Sigmoid colon (tissue), 7 donors: Measurements from ENCODE around the gene SLC8A1. TPM values are rescaled to one million over a fixed set of nuclear protein-coding genes. Genes with fewer than 3 reads are reported as not detected.

Source experiments
- DNase-seq: peaks from one replicate; pipeline ENCODE4 v3.0.0-alpha.2; 2019
- H3K27ac ChIP-seq, 4 donors: fragments of 200-600 bp; sonication (generic); one replicate each; pipeline ENCODE4 v1.5.1; 2016 to 2019; ENCODE audit warnings: mild to moderate bottlenecking in 1 of 4
- H3K27me3 ChIP-seq, 3 donors: fragments of 200-600 bp; sonication (generic); one replicate each; pipeline ENCODE4 v1.5.1; 2019; ENCODE audit warnings: mild to moderate bottlenecking in 1 of 3
- H3K36me3 ChIP-seq, 4 donors: fragments of 200-600 bp; sonication (generic); one replicate each; pipeline ENCODE4 v1.5.1; 2016 to 2019
- H3K4me1 ChIP-seq, 4 donors: fragments of 200-600 bp; sonication (generic); one replicate each; pipeline ENCODE4 v1.5.1; 2017 to 2019
- H3K4me3 ChIP-seq, 4 donors: fragments of 200-600 bp; sonication (generic); one replicate each; pipeline ENCODE4 v1.5.1; 2017 to 2019; ENCODE audit warnings: mild to moderate bottlenecking in 2 of 4, moderate library complexity in 1 of 4
- H3K9me3 ChIP-seq, 4 donors: fragments of 200-600 bp in 3 of 4; sonication (generic) in 3 of 4; one replicate each; pipeline versions ENCODE4 v1.5.1 to v1.6.1; 2013 to 2019
- EP300 ChIP-seq, 4 donors: sonication (generic); formaldehyde crosslinking; IDR thresholded peaks; one replicate each; pipeline ENCODE4 v1.6.1; 2017; ENCODE audit warnings: antibody characterized with exemption in 4 of 4
- POLR2A ChIP-seq, 2 donors: fragments of 450-650 bp; IDR thresholded peaks; one replicate each; pipeline ENCODE4 v1.6.1; 2016; ENCODE audit warnings: antibody characterized with exemption in 2 of 2, mild to moderate bottlenecking in 2 of 2, moderate library complexity in 2 of 2
- POLR2AphosphoS5 ChIP-seq, 4 donors: sonication (generic); formaldehyde crosslinking; IDR thresholded peaks; one replicate each; pipeline ENCODE4 v1.6.1; 2017; ENCODE audit warnings: antibody characterized with exemption in 4 of 4
- WGBS, 2 donors: extraction: QIAGEN DNeasy Blood & Tissue Kit; methylation state at CpG; one replicate each; pipeline ENCODE4 v1.1.7; 2013; 5-methylcytosine and 5-hydroxymethylcytosine counted together
- intact Hi-C: fragments of 100-400 bp; cut with DNase I; formaldehyde crosslinking; loops from one replicate; pipeline ENCODE4 v1.15.1; 2023
- polyA plus RNA-seq, 3 donors: library from polyadenylated mRNA; stranded (reverse); fragments of 200-250 nt; gene quantifications; one replicate each; pipeline ENCODE4 v1.2.3, GENCODE V29; 2013
- total RNA-seq, 4 donors: library from RNA; depleted of rRNA; stranded (reverse); fragments of >200 nt; gene quantifications; one replicate each; pipeline ENCODE4 v1.1.0, GENCODE V29; 2016
- TF ChIP-seq, protein P1 (sequence below), 4 experiments: fragments of 450-650 bp in 3 of 4; fragments of 200-600 bp in 1 of 4; IDR thresholded peaks; one replicate each; pipeline ENCODE4 v1.5.1; 2016 to 2019; ENCODE audit warnings: antibody characterized with exemption in 4 of 4, mild to moderate bottlenecking in 3 of 4, moderate library complexity in 2 of 4
- donor health status: healthy with polysubstance abuse.
- donor health status: Bipolar disorder and iron deficiency.
- donor health status: healthy.

The SLC8A1 gene
- total and polyA plus RNA-seq, 7 donors: 0.60 to 337 (median 229) TPM

- H3K36me3 ChIP-seq: no peaks in the 10 kb centered on the region
- H3K27ac ChIP-seq: peak overlapping the region in 2 of 4 donors; percentile 26 to 35
- no peak overlapping the region for H3K4me3 ChIP-seq
- H3K27me3 ChIP-seq: no peaks in the 10 kb centered on the region
- TF ChIP-seq EP300 (IDR thresholded peaks at IDR 0.05) (no peak), POLR2A (IDR thresholded peaks at IDR 0.05) (no peak), POLR2AphosphoS5 (IDR thresholded peaks at IDR 0.05) (no peak)
- TF ChIP-seq, protein P1, sequence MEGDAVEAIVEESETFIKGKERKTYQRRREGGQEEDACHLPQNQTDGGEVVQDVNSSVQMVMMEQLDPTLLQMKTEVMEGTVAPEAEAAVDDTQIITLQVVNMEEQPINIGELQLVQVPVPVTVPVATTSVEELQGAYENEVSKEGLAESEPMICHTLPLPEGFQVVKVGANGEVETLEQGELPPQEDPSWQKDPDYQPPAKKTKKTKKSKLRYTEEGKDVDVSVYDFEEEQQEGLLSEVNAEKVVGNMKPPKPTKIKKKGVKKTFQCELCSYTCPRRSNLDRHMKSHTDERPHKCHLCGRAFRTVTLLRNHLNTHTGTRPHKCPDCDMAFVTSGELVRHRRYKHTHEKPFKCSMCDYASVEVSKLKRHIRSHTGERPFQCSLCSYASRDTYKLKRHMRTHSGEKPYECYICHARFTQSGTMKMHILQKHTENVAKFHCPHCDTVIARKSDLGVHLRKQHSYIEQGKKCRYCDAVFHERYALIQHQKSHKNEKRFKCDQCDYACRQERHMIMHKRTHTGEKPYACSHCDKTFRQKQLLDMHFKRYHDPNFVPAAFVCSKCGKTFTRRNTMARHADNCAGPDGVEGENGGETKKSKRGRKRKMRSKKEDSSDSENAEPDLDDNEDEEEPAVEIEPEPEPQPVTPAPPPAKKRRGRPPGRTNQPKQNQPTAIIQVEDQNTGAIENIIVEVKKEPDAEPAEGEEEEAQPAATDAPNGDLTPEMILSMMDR (IDR thresholded peaks at IDR 0.05): no peak
- peaks cover 0 to 52% (median 40%) of the 10 kb centered on the region in 4 donors for H3K4me1 ChIP-seq
- no peak for DNase-seq
- H3K9me3 ChIP-seq: no peaks in the 10 kb centered on the region
- intact Hi-C loops: no loop called here
Observed at GRCh38 chr2:40199771-40200170, 252.1 kb downstream of the SLC8A1 start.

GRCh38 chr2:40197121-40197520, 254.8 kb downstream of the SLC8A1 start:
- Histone ChIP-seq H3K4me3 (no peak overlapping the region), H3K36me3 (no peaks in the 10 kb centered on the region), H3K27ac (no peak overlapping the region), H3K4me1 (peaks cover 0 to 28% (median 19%) of the 10 kb centered on the region in 4 donors), H3K27me3 (no peaks in the 10 kb centered on the region), H3K9me3 (no peaks in the 10 kb centered on the region)
- no peak for DNase-seq
- TF ChIP-seq POLR2AphosphoS5 (IDR thresholded peaks at IDR 0.05) (no peak), EP300 (IDR thresholded peaks at IDR 0.05) (no peak), POLR2A (IDR thresholded peaks at IDR 0.05) (no peak)
- TF ChIP-seq, protein P1 (IDR thresholded peaks at IDR 0.05): no peak
- WGBS, 2 donors: 59 to 65% methylated on average over 5 of the region's 5 CpGs
- intact Hi-C loops: no loop called here

DNA sequence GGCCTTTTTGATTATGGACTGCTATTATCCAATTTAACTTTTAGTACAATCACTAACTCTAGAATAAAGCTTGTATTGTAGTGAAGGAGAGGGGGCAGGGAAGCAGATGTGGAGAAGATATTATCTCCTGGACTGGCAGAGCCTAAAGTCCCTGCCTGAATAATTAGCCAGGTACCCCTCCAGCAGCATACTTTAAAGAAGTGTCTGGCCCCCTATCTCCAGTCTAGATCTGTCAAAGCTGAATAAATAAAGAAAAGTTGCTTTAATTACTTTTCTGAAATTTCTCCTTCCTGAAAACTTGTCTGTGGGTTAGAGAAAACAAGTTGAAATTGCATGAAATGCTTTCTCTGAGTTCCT, 258.2 kb downstream of the SLC8A1 start:
- no peak for DNase-seq
- Histone ChIP-seq H3K36me3 (no peaks in the 10 kb centered on the region), H3K4me1 (peaks cover 0 to 18% (median 6%) of the 10 kb centered on the region in 4 donors), H3K4me3 (no peak overlapping the region), H3K9me3 (no peaks in the 10 kb centered on the region), H3K27me3 (no peaks in the 10 kb centered on the region), H3K27ac (no peak overlapping the region)
- intact Hi-C loops: no loop called here
- TF ChIP-seq POLR2A (IDR thresholded peaks at IDR 0.05) (no peak), POLR2AphosphoS5 (IDR thresholded peaks at IDR 0.05) (no peak), EP300 (IDR thresholded peaks at IDR 0.05) (no peak)
- TF ChIP-seq, protein P1 (IDR thresholded peaks at IDR 0.05): no peak

- Histone ChIP-seq H3K27me3 (no peaks in the 10 kb centered on the region), H3K36me3 (no peaks in the 10 kb centered on the region), H3K4me3 (no peak overlapping the region), H3K27ac (no peak overlapping the region), H3K9me3 (no peaks in the 10 kb centered on the region), H3K4me1 (peaks cover 0 to 23% (median 9%) of the 10 kb centered on the region in 4 donors)
- 38 to 67% methylated on average over 6 of the region's 6 CpGs for WGBS, 2 donors
- intact Hi-C loops: no loop called here
- TF ChIP-seq, protein P1 (IDR thresholded peaks at IDR 0.05): no peak
- TF ChIP-seq POLR2A (IDR thresholded peaks at IDR 0.05) (no peak), POLR2AphosphoS5 (IDR thresholded peaks at IDR 0.05) (no peak), EP300 (IDR thresholded peaks at IDR 0.05) (no peak)
- no peak for DNase-seq
Observed at GRCh38 chr2:40192864-40193669, 258.8 kb downstream of the SLC8A1 start.
